Glomerular visceral epithelial cell (primary cell): Measurements from ENCODE around the gene NUDT19.
"Not testable (repeated sequence)": the region's sequence is repeated elsewhere in the genome, so short reads cannot be mapped to it uniquely, and the experiment has no call there.

Experiments used
- DNase-seq: peaks from one replicate; pipeline ENCODE4 v3.0.0-alpha.2; 2016; ENCODE audit errors: extremely low spot score

Gene NUDT19

DNA sequence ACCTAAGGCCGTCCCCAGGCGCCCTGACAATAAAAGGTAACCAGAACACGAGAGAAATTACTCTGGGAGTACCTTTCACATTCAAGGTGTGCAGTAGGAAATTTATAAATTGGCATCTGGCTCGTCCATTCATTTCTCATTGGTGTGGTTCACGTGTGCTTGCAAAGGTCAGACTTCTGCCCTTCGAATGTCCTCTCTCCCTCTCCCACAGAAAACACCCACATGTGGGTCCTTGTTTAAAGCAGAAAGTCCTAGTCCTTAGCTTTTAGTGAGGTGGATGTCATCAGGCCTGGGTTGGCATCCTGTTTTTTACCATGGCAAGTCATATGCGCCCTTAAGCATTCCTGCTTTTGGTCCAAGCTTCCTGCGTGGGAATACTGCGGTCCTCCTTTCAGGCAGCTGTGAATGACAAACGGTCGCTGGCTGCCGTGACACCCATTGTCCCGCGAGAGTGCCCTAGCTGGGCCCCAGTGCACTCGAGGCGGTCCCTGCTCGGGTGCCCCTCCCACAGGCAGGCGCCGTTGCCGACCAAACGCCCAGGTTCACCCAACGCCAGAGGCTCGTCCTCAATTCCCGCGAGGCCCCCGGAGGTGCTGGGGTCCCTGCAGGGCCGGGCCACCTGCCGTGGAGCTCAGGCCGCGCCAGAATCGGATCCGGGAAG, at the start of gene NUDT19:
Gene NUDT19, plus strand, starts transcription at position 531 of the 661 bp plus-strand sequence. CDS start 140 bp downstream, outside the sequence.
- DNase-seq = peak; percentile 83

DNA sequence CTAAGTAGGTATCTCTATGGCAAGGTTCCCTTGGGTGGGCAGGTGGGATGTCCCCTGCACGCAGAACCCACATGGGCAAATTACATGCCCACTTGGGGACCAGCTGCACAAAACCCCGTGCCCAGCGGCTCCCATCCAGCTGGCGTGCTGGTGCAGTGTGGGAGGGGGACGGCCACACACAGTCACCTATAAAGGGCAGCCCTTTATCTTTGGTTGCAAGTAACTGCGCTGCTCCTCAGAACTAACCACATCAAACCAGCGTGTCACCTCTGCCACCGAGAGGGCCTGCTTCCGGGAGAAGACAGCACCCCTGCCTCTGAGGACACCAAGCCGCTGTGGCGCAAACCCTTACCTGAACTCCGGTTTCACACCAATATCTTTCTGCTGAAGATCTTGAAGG, 48.9 kb upstream of the NUDT19 start:
- no peak for DNase-seq

DNA sequence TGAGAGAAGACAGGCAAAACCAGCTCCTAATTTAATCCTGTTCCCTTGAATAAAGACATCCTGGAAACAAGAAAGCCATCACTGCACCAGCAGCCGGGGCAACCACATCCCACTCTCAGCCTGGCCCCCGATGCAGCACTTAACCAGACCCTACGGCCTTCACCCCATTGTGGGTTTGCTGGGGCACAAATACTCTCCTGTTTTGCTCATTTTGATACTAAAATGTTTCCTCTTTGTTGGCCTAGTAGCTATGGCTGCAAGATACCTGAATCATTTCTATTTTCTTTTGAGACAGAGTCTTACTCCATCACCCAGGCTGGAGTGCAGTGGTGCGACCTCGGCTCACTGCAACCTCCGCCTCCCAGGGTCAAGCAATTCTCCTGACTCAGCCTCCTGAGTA, 45.1 kb upstream of the NUDT19 start:
- no peak for DNase-seq

DNA sequence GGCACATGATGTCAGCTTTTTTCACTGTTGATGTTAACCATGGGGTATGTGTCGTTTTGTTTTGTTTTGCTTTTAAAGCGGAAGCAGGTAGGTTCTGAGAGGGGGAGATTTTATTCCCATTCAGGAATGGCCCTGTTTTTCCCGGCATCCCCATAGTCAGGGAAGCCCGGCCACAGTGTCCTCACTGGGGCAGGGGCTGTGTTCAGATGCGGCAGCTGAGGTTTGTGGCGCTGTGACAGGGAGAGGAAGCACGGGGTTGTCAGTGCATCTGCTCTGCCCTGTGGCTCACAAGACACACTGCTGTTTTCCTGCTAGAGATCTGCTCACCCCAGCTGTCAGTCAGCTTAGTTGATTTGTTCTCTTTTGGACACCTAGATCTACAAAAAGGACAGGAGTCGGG, 44.3 kb upstream of the NUDT19 start:
- DNase-seq = no peak

DNA sequence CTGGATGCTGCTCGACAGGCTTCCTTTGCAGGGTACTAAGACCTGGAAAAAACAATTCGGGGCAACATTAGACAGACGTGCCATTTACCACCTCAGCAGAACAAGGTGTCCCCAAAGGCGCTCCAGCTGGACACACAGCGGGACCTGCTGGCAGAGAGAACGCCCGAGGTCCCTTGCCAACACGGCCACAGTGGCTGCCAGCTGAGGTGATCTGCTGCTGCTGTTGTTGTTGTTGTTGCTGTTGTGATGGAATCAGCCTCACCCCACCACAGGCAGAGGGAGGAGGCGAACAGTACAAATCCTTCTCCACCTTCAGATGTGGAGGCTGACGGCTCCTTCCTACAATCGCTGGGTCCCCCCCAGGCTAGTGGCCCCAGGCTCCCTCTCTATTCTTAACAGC, 41.9 kb upstream of the NUDT19 start:
- DNase-seq = no peak

DNA sequence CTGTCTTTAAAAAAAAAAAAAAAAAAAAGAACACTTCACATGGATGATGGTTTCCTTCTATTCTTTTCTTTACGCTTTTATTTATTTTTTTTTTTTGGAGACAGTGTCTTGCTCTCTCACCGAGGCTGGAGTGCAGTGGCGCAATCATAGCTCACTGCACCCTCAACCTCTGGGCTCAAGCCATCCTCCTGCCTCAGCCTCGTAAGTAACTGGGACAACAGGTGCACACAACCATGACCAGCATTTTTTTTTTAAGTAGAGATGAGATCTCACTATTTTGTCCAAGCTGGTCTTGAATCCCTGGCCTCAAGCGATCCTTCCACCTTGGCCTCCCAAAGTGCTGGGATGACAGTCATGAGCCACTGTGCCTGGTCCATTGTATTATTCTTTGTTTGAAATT, 41.0 kb upstream of the NUDT19 start:
- DNase-seq = no peak

DNA sequence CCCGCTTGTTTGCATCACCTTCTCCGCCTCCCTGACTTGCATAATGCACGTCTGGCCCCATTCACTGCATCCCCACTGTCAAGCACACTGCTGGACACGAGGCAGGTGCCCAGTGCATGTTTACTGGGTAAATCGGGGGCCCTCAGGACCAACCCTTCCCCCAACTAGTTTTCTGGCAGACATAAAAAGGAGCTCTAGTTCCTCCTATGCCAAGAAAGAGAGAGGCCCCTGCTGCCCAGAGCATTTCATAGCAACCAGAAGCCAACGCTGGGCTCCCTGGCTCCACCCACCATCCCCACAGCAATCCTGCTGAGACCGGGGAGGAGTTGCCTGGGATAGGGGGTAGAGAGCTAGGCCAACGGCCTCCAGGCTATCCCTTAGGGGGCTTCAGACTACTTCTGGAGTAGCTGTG, 39.9 kb upstream of the NUDT19 start:
- DNase-seq = no peak

DNA sequence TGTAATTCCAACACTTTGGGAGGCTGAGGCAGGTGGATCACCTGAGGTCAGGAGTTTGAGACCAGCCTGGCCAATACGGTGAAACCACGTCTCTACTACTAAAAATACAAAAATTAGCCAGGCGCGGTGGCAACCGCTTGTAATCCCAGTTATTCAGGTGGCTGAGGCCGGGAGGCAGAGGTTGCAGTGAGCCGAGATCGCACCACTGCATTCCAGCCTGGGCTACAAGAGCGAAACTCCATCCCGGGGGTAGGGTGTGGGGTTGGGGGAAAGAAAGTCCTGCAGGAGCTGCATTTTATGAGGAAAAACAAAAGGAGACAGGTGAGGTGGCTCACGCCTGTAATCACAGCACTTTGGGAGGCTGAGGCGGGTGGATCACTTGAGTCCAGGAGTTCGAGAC, 39.3 kb upstream of the NUDT19 start:
- not testable (repeated sequence) for DNase-seq

DNA sequence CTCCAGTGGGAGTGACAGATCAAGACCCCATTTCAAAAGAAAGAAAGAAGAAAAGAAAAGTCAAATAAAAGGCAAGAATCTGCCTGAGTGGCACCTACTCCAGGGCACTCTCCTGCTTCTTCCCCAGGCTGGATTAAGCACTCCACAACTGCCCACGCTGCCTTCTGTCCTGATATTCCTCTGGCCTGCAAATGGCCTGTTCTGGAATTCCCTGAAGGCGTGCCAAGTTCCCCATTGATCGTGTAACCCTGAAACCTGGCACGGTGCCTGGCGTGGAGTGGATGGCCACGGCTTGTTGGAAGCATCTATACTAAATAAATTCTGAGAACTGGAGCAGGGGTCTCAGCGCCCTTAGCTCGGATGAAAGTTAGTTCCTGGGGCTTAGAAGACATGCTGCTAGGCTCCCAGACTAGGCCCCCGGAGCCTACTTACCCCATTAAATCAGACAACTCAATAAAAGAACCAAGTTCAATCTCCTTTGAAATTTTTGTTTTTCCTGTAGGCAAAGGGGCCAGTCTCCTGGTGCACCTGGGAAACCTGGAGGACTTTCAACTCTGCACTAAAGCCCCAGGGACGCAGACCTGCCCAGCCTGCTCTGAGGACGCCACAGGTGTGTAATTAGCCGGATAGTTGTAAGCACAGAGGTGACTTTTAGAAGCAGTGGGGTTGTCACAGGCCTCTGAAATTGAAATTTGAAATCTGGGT, 38.6 kb upstream of the NUDT19 start:
- peak; percentile 35 for DNase-seq

DNA sequence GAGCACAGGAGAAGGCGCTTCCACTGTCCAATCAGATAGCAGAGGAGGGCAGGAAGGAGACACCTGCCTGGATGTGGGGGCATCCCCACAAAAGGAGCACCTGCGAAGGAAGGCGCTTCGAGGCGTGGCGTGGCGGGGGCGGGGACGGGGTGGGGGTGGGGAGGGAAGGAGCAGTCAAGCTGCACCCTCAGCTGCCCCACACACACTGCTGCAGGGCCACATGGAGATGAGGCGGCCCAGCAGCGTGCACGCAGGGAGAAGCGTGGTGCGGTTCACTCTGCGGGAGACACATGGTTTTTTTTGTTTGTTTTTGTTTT, 38.1 kb upstream of the NUDT19 start:
- DNase-seq = no peak

DNA sequence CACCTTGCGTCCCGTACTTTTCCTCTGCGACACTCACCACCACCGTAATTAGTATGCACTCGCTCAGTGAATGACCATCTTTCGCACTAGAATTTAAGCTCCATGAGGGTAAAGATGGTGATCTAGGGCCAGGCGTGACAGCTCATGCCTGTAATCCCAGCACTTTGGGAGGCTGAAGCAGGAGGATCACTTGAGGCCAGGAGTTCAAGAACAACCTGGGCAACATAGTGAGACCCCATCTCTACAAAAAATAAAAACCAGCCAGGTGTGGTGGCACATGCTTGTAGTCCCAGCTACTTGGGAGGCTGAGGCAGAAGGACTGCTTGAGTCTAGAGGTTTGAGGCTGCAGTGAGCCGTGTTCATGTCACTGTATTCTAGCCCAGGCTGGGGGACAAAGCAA, 35.2 kb upstream of the NUDT19 start:
- not testable (repeated sequence) for DNase-seq

DNA sequence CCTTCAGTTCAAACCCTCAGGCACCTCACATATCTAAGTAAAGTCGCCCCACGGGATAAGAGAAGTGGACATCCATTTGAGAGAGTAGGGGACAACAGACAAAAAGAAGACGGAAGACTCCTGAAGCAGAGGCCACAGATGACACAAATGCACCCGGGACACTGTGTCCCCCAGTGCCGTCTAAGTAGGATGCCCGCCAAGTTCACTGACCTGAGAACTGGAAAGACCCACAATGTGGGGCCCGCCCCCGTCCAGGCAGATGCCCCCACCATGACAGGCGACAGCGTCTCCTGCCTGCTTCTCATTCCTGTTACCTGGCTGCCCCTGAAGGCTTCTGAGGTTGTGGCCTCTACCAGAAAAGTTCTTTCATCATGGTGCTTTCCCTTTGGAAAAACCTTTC, 33.5 kb upstream of the NUDT19 start:
- DNase-seq = no peak

DNA sequence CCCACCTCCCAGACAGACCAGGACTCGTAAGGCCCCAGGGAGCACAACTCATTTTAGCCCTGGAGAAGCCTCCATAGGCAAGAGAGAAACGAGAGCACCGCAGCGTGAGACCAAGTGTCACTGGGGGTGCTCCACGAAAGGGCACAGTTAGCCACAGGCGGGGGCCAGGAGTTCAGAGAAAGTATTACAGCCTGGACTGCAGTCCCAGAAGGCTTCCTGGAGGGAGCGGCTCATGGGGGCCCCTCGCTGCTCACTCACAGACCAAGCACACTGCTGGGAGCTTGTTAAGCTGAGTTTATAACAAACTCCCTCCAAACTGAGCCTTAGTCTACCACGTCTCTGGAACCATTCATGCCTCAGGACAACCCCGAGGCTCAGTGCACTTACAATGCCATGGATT, 33.1 kb upstream of the NUDT19 start:
- DNase-seq = no peak

DNA sequence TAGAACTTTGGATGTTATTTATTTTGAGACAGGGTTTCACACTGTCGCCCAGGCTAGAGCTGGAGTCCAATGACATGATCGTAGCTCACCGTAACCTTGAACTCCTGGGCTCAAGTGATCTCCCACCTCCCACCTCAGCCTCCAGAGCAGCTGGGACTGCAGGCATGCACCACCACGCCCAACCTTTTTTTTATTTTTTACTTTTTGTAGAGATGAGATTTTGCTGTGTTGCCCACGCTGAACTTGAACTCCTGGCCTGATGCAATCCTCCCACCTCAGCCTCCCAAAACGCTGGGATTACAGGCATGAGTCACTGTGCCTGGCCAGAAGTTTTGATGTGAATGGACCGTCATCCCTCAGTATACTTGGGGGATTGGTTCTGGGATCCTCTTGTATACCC, 30.3 kb upstream of the NUDT19 start:
- DNase-seq = no peak

DNA sequence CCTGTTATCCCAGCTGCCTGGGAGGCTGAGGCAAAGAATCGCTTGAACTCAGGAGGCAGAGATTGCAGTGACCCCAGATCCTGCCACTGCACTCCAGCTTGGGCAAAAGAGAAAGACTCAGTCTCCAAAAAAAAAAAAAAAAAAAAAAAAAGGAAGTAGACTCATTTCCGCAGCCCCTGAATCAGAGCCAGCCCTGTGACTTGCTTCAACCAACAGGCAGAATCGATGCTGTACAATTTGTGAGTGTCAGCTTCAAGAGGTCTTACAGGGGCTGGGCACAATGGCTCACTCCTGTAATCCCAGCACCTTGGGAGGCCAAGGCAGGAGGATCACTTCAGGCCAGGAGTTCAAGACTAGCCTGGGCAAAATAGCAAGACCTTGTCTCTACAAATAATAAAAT, 29.4 kb upstream of the NUDT19 start:
- DNase-seq = no peak

DNA sequence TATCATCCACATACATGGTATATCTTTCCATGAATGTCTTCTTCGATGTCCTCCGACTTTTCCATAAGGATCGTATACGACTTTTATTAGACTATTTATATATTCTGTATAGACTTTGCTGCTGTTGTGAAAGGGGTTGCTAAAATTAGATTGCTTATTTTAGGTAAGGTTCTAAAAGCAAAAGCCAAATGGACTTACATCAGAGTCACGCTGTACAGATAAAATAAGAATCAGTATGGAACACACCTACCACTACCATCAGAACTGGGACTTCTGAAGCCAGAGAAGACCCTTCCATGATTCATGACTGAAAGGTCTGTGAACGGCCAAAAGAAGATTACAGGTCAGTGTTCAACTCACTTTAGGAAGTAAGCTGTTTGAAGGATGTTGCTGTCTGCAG, 25.5 kb upstream of the NUDT19 start:
- DNase-seq = no peak

DNA sequence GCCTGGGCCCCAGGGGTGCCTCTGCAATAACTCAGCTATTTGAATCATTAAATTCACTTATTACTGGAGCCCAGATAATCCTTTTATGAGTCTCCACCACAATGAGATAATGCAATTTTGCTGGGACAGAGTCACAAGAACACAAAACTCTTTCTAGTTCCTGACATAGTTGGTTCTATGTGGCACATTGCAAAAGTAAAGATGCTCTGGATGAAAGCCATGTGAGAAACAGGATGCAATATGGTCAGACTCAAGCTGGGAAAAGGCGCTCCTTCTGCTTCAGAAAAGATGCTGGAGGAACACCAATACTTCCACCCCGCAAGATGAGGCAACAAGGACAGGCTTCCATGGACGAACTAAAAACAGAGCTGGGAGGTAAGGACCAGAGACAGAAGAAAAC, 22.3 kb upstream of the NUDT19 start:
- no peak for DNase-seq

DNA sequence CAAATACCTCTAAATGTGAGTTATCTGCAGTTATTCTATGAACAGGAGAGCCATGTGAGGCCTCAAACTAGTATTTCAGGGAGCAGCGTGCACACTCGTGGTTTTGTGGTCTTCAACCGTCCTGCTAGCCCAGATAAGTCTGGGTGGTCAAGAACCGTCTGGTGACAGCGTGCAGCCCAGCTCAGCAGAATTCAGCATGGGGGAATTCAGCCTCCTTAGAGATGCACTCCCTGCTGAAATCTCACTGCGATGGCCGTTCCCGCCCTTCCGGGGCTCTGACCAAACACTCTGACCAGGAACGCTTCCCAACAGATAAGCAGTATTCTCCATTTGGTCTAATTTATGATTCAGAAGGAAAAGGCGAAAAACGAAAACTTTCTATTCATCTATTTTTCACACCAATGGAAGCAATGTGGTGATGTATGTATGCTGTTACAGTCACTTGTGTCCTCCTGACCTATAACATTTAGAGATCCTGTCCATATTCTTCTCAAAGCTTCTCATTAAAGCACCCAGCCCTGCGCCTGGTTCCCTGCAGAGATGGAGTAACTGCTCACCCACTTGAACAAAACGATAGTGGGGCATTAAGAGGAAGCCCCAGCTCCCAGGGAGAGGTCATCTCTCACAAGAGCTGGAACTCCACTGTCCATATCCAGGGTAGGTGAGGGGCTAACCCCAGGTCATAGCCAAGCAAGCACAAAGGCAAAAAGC, 19.6 kb upstream of the NUDT19 start:
- no peak for DNase-seq

DNA sequence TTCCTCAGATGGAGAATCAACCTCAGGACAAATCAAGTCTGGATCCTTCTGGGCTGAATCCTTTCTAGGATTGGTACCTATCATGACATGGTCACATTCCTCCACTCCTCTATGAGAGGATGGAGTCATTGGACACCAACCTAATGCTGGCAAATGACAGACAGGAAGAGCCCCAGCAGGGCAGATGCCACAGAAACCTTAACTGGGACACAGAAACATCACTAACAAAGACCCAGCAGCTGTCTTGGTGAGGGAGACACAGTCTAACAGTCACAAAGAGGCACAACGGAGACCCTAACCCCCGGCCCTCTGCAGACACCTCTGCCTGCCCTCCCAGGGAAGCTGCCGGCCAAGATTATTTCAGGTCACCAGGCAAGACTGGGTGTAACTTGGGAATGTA, 18.8 kb upstream of the NUDT19 start:
- no peak for DNase-seq

DNA sequence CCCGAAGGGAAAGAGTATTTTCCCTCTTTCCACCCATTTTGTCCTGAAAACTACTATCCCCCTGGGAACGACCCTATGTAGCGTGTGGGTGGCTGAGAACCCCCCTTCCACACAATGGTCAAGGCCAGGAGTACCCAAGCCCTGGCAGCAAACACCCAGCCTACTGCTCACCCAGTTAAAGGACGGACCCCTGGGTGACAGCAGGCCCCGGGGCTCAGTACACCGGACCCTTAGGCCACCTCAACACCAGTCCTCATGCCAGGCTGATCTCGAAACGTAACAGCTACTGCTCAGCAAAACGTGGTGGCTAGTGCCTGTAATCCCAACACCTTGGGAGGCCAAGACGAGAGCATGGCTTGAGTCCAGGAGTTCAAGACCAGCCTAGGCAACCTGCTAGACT, 18.0 kb upstream of the NUDT19 start:
- no peak for DNase-seq

DNA sequence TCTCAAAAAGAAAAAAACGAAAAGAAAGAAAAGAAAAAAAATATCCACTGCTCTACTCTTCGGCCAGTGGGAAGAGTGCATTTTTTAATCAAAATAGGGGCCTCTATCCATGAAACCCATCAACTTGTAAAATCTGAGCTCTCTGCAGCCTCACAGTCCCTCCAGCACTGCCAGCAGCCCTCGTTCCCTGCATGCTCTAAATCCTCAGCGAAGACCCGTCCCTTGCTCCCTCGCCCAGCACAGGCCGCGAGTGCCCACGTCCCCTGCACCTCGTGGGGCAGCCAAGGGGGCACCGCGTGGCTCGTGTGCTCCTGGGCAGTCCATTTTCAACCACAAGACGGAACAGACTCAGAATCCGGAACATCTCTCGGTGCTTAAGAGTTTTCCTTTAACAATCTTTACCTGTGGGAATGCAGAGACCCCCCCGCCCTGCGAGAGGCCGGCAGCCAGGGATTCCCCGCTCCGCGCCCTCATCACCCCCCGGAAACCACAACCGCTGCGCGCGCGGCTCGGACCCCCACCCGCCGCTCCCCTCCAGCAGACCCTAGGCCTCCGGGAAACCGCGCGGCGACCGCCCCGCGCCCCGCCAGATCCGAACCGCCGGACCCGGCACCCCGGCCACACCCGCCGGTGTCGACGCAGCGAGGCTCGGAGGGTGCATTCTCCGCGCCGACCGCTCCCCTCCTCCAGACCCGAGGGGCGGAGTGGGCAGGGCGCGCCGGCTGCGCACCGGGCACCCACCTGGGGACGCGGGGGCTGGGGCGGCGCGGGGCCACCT, 17.3 kb upstream of the NUDT19 start:
- DNase-seq = no peak

DNA sequence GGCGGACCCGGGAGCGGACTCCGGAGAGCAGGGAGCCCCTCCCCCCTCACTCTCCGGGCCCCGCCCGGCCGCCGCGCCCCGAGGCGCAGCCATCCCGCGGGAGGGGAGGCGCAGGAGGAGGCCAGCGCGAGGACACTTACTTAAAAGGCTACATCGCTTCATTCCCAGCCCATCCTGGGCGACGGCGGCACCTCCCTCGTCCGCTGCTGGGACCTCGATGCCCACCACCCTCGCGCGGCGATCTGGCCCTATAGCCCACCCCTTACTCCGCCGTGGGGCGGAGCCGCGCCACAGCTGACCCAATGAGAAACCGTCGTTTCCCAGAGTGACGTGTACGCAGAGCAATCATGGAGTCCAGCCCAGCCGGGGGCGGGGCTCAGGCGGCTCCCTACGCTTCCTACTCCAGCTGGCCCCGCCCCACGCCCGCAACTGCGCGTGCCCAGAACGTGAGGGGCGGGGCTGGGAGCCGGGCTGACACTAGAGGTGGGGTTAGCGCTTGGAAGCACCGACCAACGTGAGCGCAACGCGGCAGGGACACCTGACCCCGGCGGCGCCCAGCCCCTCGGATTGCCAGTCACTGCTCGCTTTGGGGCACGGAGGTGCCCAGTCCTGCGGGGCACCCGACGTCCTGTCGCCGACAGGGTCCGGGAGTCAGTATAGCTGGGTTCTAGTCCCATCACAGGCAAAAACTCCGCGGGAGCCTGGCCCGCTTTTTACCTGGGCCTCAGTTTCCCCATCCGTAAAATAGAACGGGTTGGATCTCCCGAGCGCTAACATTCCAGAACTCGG, 16.5 kb upstream of the NUDT19 start, which contains the start of gene ANKRD27:
Gene ANKRD27, minus strand, starts transcription at position 250 of the 789 bp plus-strand sequence. CDS start 16,165 bp downstream, outside the sequence.
- DNase-seq = peak; percentile 99
